HFFc6 (cell line): ENCODE data around the gene IQCK. TPM values are rescaled to one million over a fixed set of nuclear protein-coding genes. Genes with fewer than 3 reads are reported as not detected.

Source experiments
- DNase-seq: peaks from one replicate; pipeline ENCODE4 v3.0.0-alpha.2; 2018
- H3K27ac Mint-ChIP-seq: 2 replicates; pipeline ENCODE4 v1.8.0; 2020; ENCODE audit warnings: mild to moderate bottlenecking, mixed read lengths
- H3K27me3 Mint-ChIP-seq: 2 replicates; pipeline ENCODE4 v1.8.0; 2021; ENCODE audit warnings: mild to moderate bottlenecking, moderate library complexity, mixed read lengths; ENCODE audit not compliant: insufficient read depth
- H3K36me3 Mint-ChIP-seq: 2 replicates; pipeline ENCODE4 v1.8.0; 2021; ENCODE audit warnings: low read depth, mixed read lengths
- H3K4me1 Mint-ChIP-seq: 2 replicates; pipeline ENCODE4 v1.8.0; 2020; ENCODE audit warnings: low read depth, mixed read lengths
- H3K4me3 Mint-ChIP-seq: 2 replicates; pipeline ENCODE4 v1.8.0; 2020; ENCODE audit warnings: mild to moderate bottlenecking, moderate library complexity, mixed read lengths
- H3K9me3 Mint-ChIP-seq: 2 replicates; pipeline ENCODE4 v1.8.0; 2020; ENCODE audit warnings: mild to moderate bottlenecking, mixed read lengths
- CTCF ChIP-seq: fragments of 200-600 bp; sonication (generic); IDR thresholded peaks from 2 replicates; pipeline ENCODE4 v1.5.0; 2021; ENCODE audit warnings: antibody characterized with exemption, mild to moderate bottlenecking
- total RNA-seq, 6 experiments: library from RNA; stranded (reverse); fragmentation: NEBNext Ultra II Directional; extraction: Animal tissue kit (Norgen Biotek cat#: 25700); gene quantifications; 2 replicates in 1 of 6; 3 replicates in 5 of 6; pipeline ENCODE4 v1.2.3, GENCODE V29; 2021

The IQCK gene
- total RNA-seq, 6 experiments from 2014 or later, result 2.2 to 5.0 (median 2.8) TPM

DNA sequence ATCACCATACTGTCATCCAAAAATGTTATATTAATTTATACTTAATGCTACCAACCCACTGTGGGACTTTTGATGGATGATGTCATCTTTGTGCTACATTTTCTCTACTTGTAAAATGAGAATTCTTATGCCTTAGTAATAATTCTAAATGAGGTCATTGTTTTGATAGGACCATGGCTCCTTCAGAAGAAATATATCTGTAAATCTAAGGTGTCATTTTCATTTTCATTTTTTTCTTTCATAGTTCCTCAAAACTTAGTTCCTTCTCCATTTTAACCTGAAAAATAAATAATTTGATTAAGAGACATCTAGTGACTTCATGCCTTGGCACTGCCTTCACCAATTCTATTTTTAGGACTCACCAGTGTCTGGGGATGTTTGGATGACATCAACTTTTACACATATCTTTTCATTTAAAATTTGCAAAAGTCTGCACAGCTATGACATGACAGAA lies 117.9 kb downstream of the IQCK start:
- Mint-ChIP-seq H3K36me3 (no peaks in the 10 kb centered on the region), H3K4me1 (peaks cover 25% of the 10 kb centered on the region), H3K4me3 (no peak overlapping the region), H3K27me3 (no peaks in the 10 kb centered on the region; the same call in 1 of the 2 replicates), H3K27ac (no peak overlapping the region), H3K9me3 (no peaks in the 10 kb centered on the region)
- no peak for TF ChIP-seq CTCF
- DNase-seq, result peak; percentile 47

DNA sequence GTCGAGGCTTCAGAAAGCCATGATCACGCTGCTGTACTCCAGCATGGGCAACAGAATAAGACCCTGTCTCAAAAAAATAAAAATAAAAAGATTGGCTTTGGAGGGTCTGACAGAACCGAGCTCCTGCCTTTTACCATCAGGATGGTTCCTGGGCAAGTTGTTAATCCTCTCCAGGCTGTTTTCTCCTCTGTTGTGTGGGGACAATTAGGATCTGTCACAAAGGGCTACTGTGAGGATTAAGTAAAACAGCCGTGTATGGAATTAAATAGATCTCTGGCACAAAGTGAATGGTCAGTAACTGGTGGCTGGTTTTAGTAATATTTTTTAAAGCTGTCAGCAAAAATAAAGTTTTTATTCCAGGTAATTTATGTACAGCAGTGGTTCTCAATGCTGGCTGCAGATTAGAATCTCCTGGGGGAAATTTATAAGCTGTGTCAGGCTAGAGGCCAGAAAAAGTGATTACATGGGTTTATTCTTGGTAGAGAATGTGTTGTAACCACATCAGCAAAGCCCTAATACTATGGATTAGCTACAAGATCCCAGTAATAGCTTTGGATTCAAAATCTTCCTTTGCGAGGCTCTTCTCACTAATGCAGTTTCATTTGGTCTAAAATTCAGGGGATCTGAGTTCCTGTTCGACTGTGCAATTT lies 119.4 kb downstream of the IQCK start:
- H3K27me3 Mint-ChIP-seq, result no peaks in the 10 kb centered on the region; the same call in 1 of the 2 replicates
- peaks cover 14% of the 10 kb centered on the region for H3K4me1 Mint-ChIP-seq
- H3K27ac Mint-ChIP-seq, result no peak overlapping the region
- TF ChIP-seq CTCF, result no peak
- H3K4me3 Mint-ChIP-seq, result no peak overlapping the region
- no peak for DNase-seq
- H3K36me3 Mint-ChIP-seq, result no peaks in the 10 kb centered on the region
- no peaks in the 10 kb centered on the region for H3K9me3 Mint-ChIP-seq

DNA sequence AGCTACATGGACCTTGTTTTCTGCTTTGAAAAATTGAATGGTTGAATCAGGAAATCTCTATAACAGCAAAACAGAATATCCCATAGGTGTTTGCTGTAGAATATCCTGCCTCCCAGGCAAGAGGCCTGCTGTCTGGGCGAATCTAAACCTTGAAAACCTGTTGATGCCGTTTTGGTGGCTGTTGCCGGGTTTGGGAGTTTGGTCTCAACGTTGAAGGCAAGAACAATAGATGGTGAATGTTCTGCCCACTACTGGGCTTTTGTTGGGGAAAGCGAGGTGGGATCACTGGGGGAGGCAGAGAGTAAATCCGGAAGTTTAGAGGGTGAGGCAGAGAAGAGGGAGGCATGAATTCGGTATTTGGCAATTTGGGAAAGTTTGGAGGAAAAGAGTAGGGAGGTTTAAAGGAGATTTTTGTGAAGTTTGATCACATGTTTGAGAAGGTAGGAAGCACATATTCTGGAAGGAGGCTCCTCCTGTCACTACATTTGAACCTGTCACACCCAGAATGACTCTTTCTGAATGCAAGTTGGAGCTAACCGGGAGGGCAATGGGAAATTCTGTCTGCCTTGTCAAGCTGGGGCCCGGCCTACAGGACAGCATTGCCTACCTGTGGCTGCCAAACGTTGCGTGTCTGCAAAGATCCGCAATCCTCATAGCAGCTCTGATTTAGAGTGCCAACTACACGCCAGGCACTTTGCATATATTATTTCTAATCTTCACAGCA lies 120.1 kb downstream of the IQCK start:
- no peak overlapping the region for H3K4me3 Mint-ChIP-seq
- H3K9me3 Mint-ChIP-seq, result no peaks in the 10 kb centered on the region
- H3K36me3 Mint-ChIP-seq, result no peaks in the 10 kb centered on the region
- H3K27ac Mint-ChIP-seq, result no peak overlapping the region
- TF ChIP-seq CTCF, result no peak
- peaks cover 18% of the 10 kb centered on the region for H3K4me1 Mint-ChIP-seq
- no peak for DNase-seq
- no peaks in the 10 kb centered on the region; the same call in 1 of the 2 replicates for H3K27me3 Mint-ChIP-seq

DNA sequence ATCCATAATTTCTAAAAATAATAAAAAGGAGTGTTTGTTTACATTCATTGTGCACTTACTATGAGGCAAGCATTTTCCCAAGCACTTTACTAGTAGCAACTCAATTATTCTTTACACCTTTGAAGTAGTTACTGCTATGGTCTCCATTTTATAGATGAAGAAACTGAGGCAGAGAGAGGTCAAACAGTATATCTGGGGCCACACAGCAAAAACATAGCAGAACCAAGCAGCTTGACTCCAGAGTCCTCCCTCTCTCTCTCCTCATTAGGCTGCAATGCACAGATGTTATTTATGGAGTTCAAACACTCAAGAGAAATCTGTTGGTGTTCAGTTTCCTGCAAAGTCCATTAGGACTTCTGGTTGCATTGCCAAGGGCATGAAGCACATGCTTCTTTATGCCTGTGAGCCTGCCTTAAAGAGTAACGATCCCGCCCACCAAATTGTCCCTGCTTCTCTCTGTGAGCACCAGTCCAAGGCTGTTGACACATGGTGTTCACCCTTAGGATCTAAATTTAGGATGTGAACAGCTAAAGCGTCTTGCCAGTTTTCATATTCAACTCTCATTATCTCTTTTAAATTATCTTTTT lies 122.5 kb downstream of the IQCK start:
- Mint-ChIP-seq H3K4me3 (no peak overlapping the region), H3K9me3 (no peaks in the 10 kb centered on the region), H3K4me1 (peaks cover 37% of the 10 kb centered on the region), H3K27ac (no peak overlapping the region), H3K27me3 (no peaks in the 10 kb centered on the region), H3K36me3 (no peaks in the 10 kb centered on the region)
- DNase-seq, result no peak
- TF ChIP-seq CTCF, result no peak

DNA sequence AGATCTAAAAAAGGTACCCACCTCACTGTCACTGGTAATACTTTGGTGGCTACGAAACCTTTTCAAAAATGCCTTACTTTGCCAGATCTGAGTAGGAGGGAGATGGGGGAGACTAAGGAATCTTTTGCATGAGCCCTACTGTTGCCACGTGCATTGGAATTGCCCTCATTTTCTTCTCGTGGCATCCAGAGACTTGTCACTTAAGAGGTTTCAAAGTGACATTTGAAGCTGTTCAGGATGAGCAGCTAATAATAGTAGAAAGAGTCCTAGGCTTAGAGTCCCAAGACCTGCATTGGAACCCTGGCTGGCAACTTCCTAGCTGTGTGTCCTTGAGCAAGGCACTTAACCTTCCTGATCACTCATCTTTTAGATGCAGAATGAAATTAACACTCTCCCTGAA lies 123.1 kb downstream of the IQCK start:
- Mint-ChIP-seq H3K4me1 (peaks cover 33% of the 10 kb centered on the region), H3K4me3 (no peak overlapping the region), H3K9me3 (no peaks in the 10 kb centered on the region), H3K36me3 (no peaks in the 10 kb centered on the region), H3K27me3 (no peaks in the 10 kb centered on the region), H3K27ac (no peak overlapping the region)
- DNase-seq, result no peak
- TF ChIP-seq CTCF, result no peak
